HG03354 (cell line): Measurements from ENCODE around the gene ROR2.
A peak's percentile ranks its signal among the peaks of the same experiment; 100 is the strongest.

ENCODE experiments used
- ATAC-seq: cut with Tn5 transposase; IDR thresholded peaks from one replicate; pipeline ENCODE4 v1.9.1; 2021; ENCODE audit warnings: mild to moderate bottlenecking; ENCODE audit not compliant: unreplicated experiment, poor library complexity, severe bottlenecking

ROR2 gene

GRCh38 chr9:91784673-91785446, 165.2 kb downstream of the ROR2 start:
- ATAC-seq: no peak

- ATAC-seq: no peak
Observed at GRCh38 chr9:91783876-91784672, 166.0 kb downstream of the ROR2 start.

- no peak for ATAC-seq
Observed at GRCh38 chr9:91783411-91783810, 166.6 kb downstream of the ROR2 start.

GRCh38 chr9:91782708-91783214, 167.3 kb downstream of the ROR2 start:
- no peak for ATAC-seq

- no peak for ATAC-seq
Observed at GRCh38 chr9:91781906-91782305, 168.1 kb downstream of the ROR2 start.

- no peak for ATAC-seq
Observed at GRCh38 chr9:91781116-91781515, 168.9 kb downstream of the ROR2 start.

- ATAC-seq: no peak
Observed at GRCh38 chr9:91778031-91778430, 172.0 kb downstream of the ROR2 start.

GRCh38 chr9:91777292-91777830, 172.7 kb downstream of the ROR2 start:
- no peak for ATAC-seq

- ATAC-seq: no peak
Observed at GRCh38 chr9:91776409-91777291, 173.4 kb downstream of the ROR2 start.

- no peak for ATAC-seq
Observed at GRCh38 chr9:91775708-91776028, 174.4 kb downstream of the ROR2 start.

- ATAC-seq: peak; percentile 72
Observed at GRCh38 chr9:91775011-91775707, 174.9 kb downstream of the ROR2 start.

GRCh38 chr9:91773156-91773555, 176.9 kb downstream of the ROR2 start:
- no peak for ATAC-seq

- no peak for ATAC-seq
Observed at GRCh38 chr9:91771864-91772263, 178.2 kb downstream of the ROR2 start.

GRCh38 chr9:91771027-91771426, 179.0 kb downstream of the ROR2 start:
- ATAC-seq: no peak

- ATAC-seq: no peak
Observed at GRCh38 chr9:91770229-91770628, 179.8 kb downstream of the ROR2 start.

GRCh38 chr9:91768977-91769916, 180.8 kb downstream of the ROR2 start:
- ATAC-seq: no peak

- no peak for ATAC-seq
Observed at GRCh38 chr9:91768507-91768906, 181.5 kb downstream of the ROR2 start.
